Prostate gland (tissue), 2 donors: ENCODE data around the gene BOC. TPM values are rescaled to one million over a fixed set of nuclear protein-coding genes. Genes with fewer than 3 reads are reported as not detected.
"Not testable (repeated sequence)": the region's sequence is repeated elsewhere in the genome, so short reads cannot be mapped to it uniquely, and the experiment has no call there.

Experiments
- DNase-seq: peaks from one replicate; pipeline ENCODE4 v3.0.0-alpha.2; 2019; ENCODE audit warnings: low spot score
- H3K27ac ChIP-seq, 2 donors: fragments of 200-600 bp; sonication (generic); 2 replicates each; pipeline ENCODE4 v1.5.1; 2017 to 2019
- H3K27me3 ChIP-seq: fragments of 200-600 bp; sonication (generic); replicated peaks from 2 replicates; pipeline ENCODE4 v1.5.1; 2019; ENCODE audit not compliant: insufficient read depth
- H3K36me3 ChIP-seq, 2 donors: fragments of 200-600 bp; sonication (generic); 1 replicate in 1 of 2; 2 replicates in 1 of 2; pipeline versions ENCODE4 v1.5.1 to v1.8.1; 2017 to 2019
- H3K4me1 ChIP-seq: fragments of 200-600 bp; sonication (generic); replicated peaks from 2 replicates; pipeline ENCODE4 v1.5.1; 2019
- H3K4me3 ChIP-seq, 2 donors: fragments of 200-600 bp; sonication (generic); 2 replicates each; pipeline ENCODE4 v1.5.1; 2017 to 2019
- H3K9me3 ChIP-seq: fragments of 200-600 bp; sonication (generic); 2 replicates; pipeline ENCODE4 v1.5.1; 2017
- POLR2A ChIP-seq: fragments of 450-650 bp; IDR thresholded peaks from one replicate; pipeline ENCODE4 v1.6.1; 2016; ENCODE audit warnings: antibody characterized with exemption, mild to moderate bottlenecking
- POLR2AphosphoS5 ChIP-seq: sonication (generic); formaldehyde crosslinking; IDR thresholded peaks from one replicate; pipeline ENCODE4 v1.6.1; 2017; ENCODE audit warnings: antibody characterized with exemption
- WGBS: methylation state at CpG from one replicate; pipeline ENCODE4 v1.1.5; 2018; 5-methylcytosine and 5-hydroxymethylcytosine counted together
- intact Hi-C: fragments of 100-400 bp; cut with DNase I; formaldehyde crosslinking; loops from one replicate; pipeline ENCODE4 v1.14.2; 2022
- total RNA-seq, 2 donors: library from RNA; depleted of rRNA; stranded (reverse); fragments of >200 nt; gene quantifications; one replicate each; pipeline ENCODE4 v1.1.0, GENCODE V29; 2016
- TF ChIP-seq, protein P1 (sequence below), 4 experiments: fragments of 200-600 bp in 2 of 4; fragments of 450-650 bp in 2 of 4; sonication (generic) in 2 of 4; IDR thresholded peaks; 1 replicate in 3 of 4; 2 replicates in 1 of 4; pipeline ENCODE4 v1.5.1; 2016 to 2019; ENCODE audit warnings: antibody characterized with exemption in 4 of 4, mild to moderate bottlenecking in 2 of 4, moderate library complexity in 2 of 4

The BOC gene
- total RNA-seq, 2 donors from 2014 or later: 41.4 to 42.3 TPM

DNA sequence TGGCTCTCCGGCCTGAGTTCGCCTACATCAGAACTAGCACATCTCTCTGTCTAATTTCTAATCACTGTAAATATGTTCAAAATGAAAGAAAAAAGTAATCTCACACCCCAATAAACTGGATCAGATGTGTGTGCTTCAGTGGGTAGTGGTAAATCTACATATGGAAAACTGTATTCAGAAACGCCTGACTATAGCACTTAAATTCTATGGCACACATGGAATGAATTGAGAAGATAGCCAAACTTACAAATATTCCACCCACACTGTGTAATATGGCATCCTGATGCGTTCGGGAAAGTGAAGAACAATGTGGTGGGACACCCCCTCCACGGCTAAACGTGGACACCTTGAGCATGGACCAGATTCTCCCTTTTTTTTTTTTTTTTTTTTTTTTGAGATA is 40.6 kb upstream of the BOC start:
- DNase-seq: no peak
- no peaks in the 10 kb centered on the region for H3K4me1 ChIP-seq

GRCh38 chr3:113171675-113172300 is 39.6 kb upstream of the BOC start:
- 82% methylated on average over 5 of the region's 5 CpGs for WGBS
- H3K9me3 ChIP-seq, intact Hi-C loops, H3K27ac ChIP-seq, H3K4me3 ChIP-seq, H3K4me1 ChIP-seq, H3K36me3 ChIP-seq, H3K27me3 ChIP-seq, DNase-seq: not testable (repeated sequence)

More for the DNA sequence above, 40.6 kb upstream of the BOC start:
- intact Hi-C loops: no loop called here
- no peaks in the 10 kb centered on the region for H3K27me3 ChIP-seq
- no peaks in the 10 kb centered on the region for H3K36me3 ChIP-seq
- H3K27ac ChIP-seq: no peak overlapping the region
- H3K4me3 ChIP-seq: no peak overlapping the region
- H3K9me3 ChIP-seq: no peaks in the 10 kb centered on the region
- WGBS: 94% methylated on average over 7 of the region's 7 CpGs
- TF ChIP-seq POLR2AphosphoS5: no peak
- TF ChIP-seq, protein P1, sequence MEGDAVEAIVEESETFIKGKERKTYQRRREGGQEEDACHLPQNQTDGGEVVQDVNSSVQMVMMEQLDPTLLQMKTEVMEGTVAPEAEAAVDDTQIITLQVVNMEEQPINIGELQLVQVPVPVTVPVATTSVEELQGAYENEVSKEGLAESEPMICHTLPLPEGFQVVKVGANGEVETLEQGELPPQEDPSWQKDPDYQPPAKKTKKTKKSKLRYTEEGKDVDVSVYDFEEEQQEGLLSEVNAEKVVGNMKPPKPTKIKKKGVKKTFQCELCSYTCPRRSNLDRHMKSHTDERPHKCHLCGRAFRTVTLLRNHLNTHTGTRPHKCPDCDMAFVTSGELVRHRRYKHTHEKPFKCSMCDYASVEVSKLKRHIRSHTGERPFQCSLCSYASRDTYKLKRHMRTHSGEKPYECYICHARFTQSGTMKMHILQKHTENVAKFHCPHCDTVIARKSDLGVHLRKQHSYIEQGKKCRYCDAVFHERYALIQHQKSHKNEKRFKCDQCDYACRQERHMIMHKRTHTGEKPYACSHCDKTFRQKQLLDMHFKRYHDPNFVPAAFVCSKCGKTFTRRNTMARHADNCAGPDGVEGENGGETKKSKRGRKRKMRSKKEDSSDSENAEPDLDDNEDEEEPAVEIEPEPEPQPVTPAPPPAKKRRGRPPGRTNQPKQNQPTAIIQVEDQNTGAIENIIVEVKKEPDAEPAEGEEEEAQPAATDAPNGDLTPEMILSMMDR (IDR thresholded peaks at IDR 0.05): no peak
- no peak for TF ChIP-seq POLR2A

DNA sequence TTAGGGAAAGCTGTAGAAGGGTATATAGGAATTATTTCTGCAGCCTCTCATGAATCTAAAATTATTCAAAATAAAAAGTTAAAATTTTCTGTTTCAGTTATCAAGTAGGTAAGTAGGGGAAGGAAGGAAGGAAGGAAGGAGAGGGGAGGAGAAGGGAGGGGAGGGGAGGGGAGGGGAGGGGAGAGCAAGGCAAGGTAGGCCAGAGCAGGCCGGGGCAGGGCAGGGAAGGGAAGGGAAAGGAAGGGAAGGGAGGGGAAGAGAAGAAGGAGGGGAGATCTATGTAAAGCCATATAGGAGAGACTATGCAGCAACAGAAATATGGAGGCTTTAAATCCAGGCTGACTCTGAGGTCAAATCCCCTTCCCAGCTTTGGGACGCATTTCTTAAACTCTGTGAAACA is 38.3 kb upstream of the BOC start:
- Histone ChIP-seq H3K27ac (no peak overlapping the region), H3K27me3 (no peaks in the 10 kb centered on the region), H3K36me3 (no peaks in the 10 kb centered on the region), H3K9me3 (no peaks in the 10 kb centered on the region), H3K4me3 (no peak overlapping the region), H3K4me1 (no peaks in the 10 kb centered on the region)
- TF ChIP-seq, protein P1 (IDR thresholded peaks at IDR 0.05): no peak
- TF ChIP-seq POLR2AphosphoS5: no peak
- TF ChIP-seq POLR2A: no peak
- 89% methylated on average over 2 of the region's 2 CpGs for WGBS
- DNase-seq: no peak
- intact Hi-C loops: no loop called here

DNA sequence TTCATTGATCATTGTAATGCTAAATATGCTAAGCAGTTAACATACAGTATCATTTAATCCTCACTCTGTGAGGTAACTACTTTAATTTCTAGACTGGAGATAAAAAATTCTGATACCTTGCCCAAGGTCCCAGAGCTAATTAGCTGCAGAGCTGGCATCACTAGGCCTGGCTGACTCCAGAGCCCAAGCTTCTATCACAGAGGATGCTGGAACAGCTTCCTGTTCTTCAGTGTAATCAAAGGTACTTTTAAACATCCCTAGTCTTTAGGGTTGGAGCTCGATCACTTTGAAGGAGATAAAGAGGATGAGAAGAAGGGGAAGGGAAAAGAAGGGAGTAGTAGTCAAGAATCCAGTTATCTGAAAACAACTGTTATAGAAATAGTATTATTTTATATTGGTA is 37.1 kb upstream of the BOC start:
- H3K27me3 ChIP-seq: no peaks in the 10 kb centered on the region
- WGBS: 90% methylated on average over 1 of the region's 1 CpG
- H3K36me3 ChIP-seq: no peaks in the 10 kb centered on the region
- H3K9me3 ChIP-seq: no peaks in the 10 kb centered on the region
- TF ChIP-seq POLR2A (no peak), POLR2AphosphoS5 (no peak)
- TF ChIP-seq, protein P1 (IDR thresholded peaks at IDR 0.05): no peak
- no peak overlapping the region for H3K27ac ChIP-seq
- no peak overlapping the region for H3K4me3 ChIP-seq
- intact Hi-C loops: no loop called here
- no peaks in the 10 kb centered on the region for H3K4me1 ChIP-seq
- no peak for DNase-seq

- no peaks in the 10 kb centered on the region for H3K4me1 ChIP-seq
- no peak overlapping the region for H3K27ac ChIP-seq
- no peaks in the 10 kb centered on the region for H3K9me3 ChIP-seq
- intact Hi-C loops: no loop called here
- no peaks in the 10 kb centered on the region for H3K36me3 ChIP-seq
- DNase-seq: no peak
- WGBS: 70% methylated on average over 7 of the region's 7 CpGs
- TF ChIP-seq POLR2A (no peak), POLR2AphosphoS5 (no peak)
- TF ChIP-seq, protein P1 (IDR thresholded peaks at IDR 0.05): no peak
- no peak overlapping the region for H3K4me3 ChIP-seq
- H3K27me3 ChIP-seq: no peaks in the 10 kb centered on the region
Measured at GRCh38 chr3:113174801-113175485, 36.4 kb upstream of the BOC start.
